VCaP (cell line): ENCODE measurements around the gene C18orf54.

Source experiments
- H3K27ac ChIP-seq: fragments of 450-650 bp; 2 replicates; pipeline ENCODE4 v1.5.1; 2017
- TF ChIP-seq, protein P1 (sequence below): fragments of 450-650 bp; conservative IDR thresholded peaks from 2 replicates; pipeline ENCODE4 v1.5.1; 2017; ENCODE audit warnings: mild to moderate bottlenecking, moderate library complexity

The C18orf54 gene

DNA sequence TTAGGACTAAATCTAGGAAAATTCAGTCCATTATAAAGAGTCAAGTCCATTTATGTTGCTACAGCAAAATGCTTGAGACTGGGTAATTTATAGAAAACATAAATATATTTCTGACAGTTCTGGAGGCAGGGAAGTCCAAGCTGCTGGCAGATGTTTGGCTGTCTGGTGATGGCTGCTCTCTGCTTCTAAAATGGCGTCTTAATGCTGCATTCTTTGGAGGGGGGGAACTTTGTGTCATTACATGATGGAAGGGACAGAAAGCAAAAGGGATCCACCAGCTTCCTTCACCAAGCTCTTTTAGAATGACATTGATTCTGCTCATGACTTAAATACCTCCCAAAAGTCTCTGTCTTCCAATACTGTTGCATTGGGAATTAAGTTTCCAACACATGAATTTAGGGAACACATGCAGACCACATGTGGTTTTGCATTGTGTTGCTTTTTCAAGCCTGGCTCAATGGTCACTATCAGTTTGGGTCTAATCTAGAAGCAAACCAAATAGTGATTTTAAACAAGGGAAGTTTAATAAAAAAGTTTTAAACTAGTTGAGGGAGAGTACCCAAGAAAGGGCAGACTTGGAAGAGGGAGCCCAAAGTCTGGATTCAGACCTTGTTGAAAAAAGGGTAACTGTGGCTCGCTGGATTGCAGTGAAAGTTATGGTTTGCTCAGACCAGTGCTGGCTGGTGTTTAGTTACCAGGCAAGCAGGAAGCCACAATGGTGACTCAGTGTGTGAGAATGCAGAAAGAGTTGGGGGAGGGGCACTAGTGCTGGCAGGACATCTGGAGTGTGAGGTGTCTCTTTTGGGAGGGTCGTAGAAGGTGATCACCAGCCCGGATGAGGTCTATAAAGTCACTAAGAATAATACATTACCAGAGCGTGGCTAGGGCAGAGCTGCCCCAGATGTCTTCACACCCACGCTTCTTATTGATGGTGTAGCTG, 30.8 kb downstream of the C18orf54 start:
- no peak overlapping the region for H3K27ac ChIP-seq
- TF ChIP-seq, protein P1, sequence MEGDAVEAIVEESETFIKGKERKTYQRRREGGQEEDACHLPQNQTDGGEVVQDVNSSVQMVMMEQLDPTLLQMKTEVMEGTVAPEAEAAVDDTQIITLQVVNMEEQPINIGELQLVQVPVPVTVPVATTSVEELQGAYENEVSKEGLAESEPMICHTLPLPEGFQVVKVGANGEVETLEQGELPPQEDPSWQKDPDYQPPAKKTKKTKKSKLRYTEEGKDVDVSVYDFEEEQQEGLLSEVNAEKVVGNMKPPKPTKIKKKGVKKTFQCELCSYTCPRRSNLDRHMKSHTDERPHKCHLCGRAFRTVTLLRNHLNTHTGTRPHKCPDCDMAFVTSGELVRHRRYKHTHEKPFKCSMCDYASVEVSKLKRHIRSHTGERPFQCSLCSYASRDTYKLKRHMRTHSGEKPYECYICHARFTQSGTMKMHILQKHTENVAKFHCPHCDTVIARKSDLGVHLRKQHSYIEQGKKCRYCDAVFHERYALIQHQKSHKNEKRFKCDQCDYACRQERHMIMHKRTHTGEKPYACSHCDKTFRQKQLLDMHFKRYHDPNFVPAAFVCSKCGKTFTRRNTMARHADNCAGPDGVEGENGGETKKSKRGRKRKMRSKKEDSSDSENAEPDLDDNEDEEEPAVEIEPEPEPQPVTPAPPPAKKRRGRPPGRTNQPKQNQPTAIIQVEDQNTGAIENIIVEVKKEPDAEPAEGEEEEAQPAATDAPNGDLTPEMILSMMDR: no peak

DNA sequence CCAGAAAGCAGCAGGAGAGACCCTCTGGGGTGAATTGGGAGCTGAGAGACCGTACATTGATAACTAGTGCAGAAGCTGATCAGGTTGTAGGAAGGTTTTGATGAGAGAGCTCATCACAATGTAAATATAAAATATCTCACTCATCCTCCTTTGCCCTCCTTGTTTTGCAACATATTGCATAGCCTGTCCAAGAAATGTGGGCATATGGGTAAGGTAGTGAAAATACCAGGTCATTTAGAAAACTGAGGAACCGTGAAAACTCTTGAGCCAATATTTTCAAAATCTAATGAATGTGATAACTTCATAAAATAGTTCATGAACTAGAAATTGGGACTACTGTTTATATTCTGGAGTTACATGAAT, 31.4 kb downstream of the C18orf54 start:
- no peak overlapping the region for H3K27ac ChIP-seq
- TF ChIP-seq, protein P1: no peak

DNA sequence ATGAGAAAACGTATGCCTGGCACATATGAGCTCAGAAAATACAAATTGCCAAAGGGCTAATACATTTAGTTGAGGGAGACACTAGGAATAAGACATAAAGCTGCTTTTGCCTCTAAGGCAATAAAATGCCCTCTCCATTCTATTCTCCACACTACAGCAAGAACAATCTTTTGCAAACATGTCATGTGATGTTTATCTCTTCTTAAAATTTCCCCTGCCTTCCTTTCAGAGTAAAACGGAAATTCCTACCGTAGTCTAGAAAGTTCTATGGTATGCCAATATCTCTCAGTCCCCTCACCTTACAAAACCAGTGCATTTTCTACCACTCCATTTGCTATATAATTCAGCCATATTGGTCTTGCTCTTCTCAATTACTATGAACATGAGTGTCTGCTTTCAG, 33.1 kb downstream of the C18orf54 start:
- peak overlapping the region; percentile 26 for H3K27ac ChIP-seq
- TF ChIP-seq, protein P1: no peak

DNA sequence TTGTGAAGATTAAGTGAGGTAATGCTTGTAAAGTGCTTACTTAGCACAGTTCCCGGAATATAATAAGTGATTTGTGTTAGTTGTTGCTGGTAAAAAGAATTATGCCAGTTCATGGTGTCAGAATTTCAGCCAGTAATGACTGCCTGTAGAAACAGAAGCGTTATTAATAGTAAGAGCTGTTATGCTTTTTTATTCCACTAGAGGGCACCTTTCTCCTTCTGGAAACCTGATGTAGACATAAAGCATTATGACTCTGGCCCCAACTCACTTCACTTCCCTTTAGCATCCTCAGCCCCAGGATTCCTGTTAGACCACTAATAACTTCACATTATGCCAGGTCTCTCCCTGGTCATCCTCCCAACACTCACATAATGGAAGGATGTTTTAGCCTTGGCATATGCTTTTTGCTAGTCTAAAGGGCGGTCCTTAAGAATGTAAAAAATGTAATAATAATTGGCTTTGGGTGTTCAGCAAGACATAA, 34.9 kb downstream of the C18orf54 start:
- H3K27ac ChIP-seq: no peak overlapping the region
- TF ChIP-seq, protein P1: peak; percentile 84

DNA sequence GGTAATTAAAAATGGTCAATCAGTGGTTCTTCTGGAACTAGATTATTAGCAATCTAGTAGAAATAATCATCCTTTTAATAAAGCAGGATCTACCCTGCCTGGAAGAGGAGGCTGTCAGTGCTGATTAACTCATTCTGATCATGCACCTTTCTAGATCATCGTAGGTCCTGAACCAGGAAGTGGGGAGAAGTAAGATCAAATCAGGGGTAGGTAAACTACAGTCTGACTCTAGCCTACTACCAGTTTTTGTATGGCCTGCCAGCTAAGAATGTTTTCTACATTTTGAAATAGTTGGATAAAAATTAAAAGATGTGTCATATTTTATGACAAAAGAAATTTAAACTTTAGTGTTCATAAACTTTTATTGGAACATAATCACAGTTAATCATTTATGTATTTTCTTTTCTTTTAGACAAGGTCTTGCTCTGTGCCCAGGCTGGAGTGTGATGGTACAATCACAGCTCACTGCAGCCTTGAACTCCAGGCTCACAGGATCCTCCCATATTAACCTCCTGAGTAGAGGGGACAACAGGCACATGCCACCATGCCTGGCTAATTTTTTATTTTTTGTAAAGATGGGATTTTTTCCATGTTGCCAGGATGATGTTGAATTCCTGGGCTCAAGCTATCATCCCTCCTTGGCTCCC, 36.1 kb downstream of the C18orf54 start:
- TF ChIP-seq, protein P1: no peak
- H3K27ac ChIP-seq: no peak overlapping the region

DNA sequence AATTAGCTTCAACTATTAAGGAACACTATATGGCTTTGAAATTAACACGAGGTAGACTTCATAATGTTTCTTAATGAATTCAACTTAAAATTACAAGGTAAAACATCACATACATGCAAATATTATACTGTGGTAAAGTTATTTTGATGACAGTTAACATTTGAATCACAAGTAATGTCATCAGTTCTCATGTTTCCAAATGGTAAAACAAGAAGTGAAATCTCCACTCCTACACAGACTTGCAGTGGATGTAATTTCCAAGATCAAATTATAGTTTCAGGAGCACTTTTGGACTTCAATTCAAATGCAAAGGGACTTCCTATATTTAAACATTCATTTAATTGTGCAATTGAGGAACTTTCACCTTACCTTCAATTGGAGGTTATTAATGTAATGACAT, 39.1 kb downstream of the C18orf54 start:
- no peak overlapping the region for H3K27ac ChIP-seq
- TF ChIP-seq, protein P1: no peak

DNA sequence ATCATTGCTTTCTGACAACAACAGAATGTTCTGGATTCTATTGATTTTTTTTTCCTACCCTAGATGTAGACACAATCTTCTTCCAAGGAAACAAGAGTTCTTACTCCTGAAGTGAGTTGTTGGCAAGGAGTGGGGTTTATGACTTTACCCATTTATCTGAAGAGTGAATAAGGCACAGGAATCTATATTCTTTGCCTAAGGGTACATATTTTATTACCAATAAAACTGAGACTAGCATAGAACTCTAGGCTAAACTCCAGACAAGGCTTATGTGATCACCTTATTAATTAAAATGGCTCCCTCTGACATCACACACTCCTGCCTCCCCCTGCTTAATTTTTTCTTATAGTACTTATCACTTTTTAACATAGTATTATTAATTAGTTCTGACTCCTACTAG, 47.6 kb downstream of the C18orf54 start:
- TF ChIP-seq, protein P1: no peak
- H3K27ac ChIP-seq: no peak overlapping the region
